Spinal cord (tissue), 10 donors: Measurements from ENCODE around the gene TFAP2A. TPM values are rescaled to one million over a fixed set of nuclear protein-coding genes. Genes with fewer than 3 reads are reported as not detected.

Source experiments
- DNase-seq, 6 donors: peaks; one replicate each; pipeline versions ENCODE4 v3.0.0 to v3.0.0-alpha.2; 2013 to 2015; ENCODE audit warnings: low spot score in 6 of 6, low read depth in 4 of 6
- H3K27ac ChIP-seq: one replicate; pipeline ENCODE4 v1.5.1; 2013; ENCODE audit warnings: low read depth, low read length, control low read depth
- H3K27me3 ChIP-seq: one replicate; pipeline ENCODE4 v1.6.1; 2013; ENCODE audit warnings: low read length; ENCODE audit not compliant: control insufficient read depth, insufficient read depth
- H3K36me3 ChIP-seq: one replicate; pipeline ENCODE4 v1.6.1; 2013; ENCODE audit warnings: low read length; ENCODE audit not compliant: control insufficient read depth, insufficient read depth
- H3K4me1 ChIP-seq: one replicate; pipeline ENCODE4 v1.6.1; 2013; ENCODE audit warnings: low read length; ENCODE audit not compliant: control insufficient read depth, insufficient read depth
- H3K4me3 ChIP-seq: one replicate; pipeline ENCODE4 v1.5.1; 2013; ENCODE audit warnings: low read depth, low read length, control low read depth
- H3K9me3 ChIP-seq: one replicate; pipeline ENCODE4 v1.6.1; 2013; ENCODE audit warnings: low read length; ENCODE audit not compliant: control insufficient read depth, insufficient read depth
- WGBS: methylation state at CpG from one replicate; pipeline ENCODE4 v1.1.5; 2013; ENCODE audit warnings: missing lambda C conversion rate; ENCODE audit not compliant: insufficient coverage; 5-methylcytosine and 5-hydroxymethylcytosine counted together
- polyA plus RNA-seq, 2 donors: library from polyadenylated mRNA; unstranded; fragments of 120-200 nt; gene quantifications; one replicate each; pipeline ENCODE4 v1.2.1, GENCODE V29; 2013; ENCODE audit not compliant: insufficient read length in 2 of 2
- small RNA-seq: library from RNA; depleted of rRNA; stranded (forward); fragments of <200 nt; gene quantifications from one replicate; pipeline ENCODE3, GENCODE V24; 2014; ENCODE audit warnings: low replicate concordance
- total RNA-seq, 2 donors: library from RNA; depleted of rRNA in 1 of 2; stranded (reverse); fragments of 120-200 nt in 1 of 2; fragments of >200 nt in 1 of 2; gene quantifications; one replicate each; pipeline versions ENCODE4 v1.2.3 to v1.2.4, GENCODE V29; 2013 to 2014
- donor health status: healthy.

The TFAP2A gene
- total and polyA plus RNA-seq, 4 donors = 0.72 to 11.0 (median 5.6) TPM

- Histone ChIP-seq H3K27me3 (no peaks in the 10 kb centered on the region), H3K27ac (no peak overlapping the region), H3K9me3 (no peaks in the 10 kb centered on the region), H3K4me3 (no peak overlapping the region), H3K4me1 (no peaks in the 10 kb centered on the region), H3K36me3 (no peaks in the 10 kb centered on the region)
- no peak for DNase-seq
- WGBS = 100% methylated on average over 7 of the region's 11 CpGs
Measured at GRCh38 chr6:10347561-10348327, 67.1 kb downstream of the TFAP2A start.

Small RNA genes within 50 kb of the gene (small RNA-seq; reads per million reads assigned to genes)
- gene MIR5689 = not detected

Other genes starting within 250 kb of the TFAP2A start
- gene GCNT2, start 106.3 kb upstream of the TFAP2A start, total RNA-seq = 10 to 100 TPM; 16.8 to 28.8 TPM
- gene GCNT2, start 106.3 kb upstream of the TFAP2A start, polyA plus RNA-seq = 1 to 10 TPM; 7.9 to 9.5 TPM